Effector memory CD8-positive, alpha-beta T cell (primary cell): ENCODE data around the gene GRM8.

Experiments used
- ATAC-seq: fragments of 150-1000 bp; cut with Tn5 transposase; replicated peaks from 2 replicates; pipeline ENCODE4 v1.10.0; 2021; ENCODE audit warnings: mild to moderate bottlenecking, moderate library complexity
- DNase-seq, 3 experiments: peaks; one replicate each; pipeline ENCODE4 v3.0.0; 2021
- H3K27ac Mint-ChIP-seq, 2 donors: one replicate each; pipeline ENCODE4 v1.8.0; 2022; ENCODE audit warnings: mild to moderate bottlenecking in 2 of 2, mixed read lengths in 2 of 2, moderate library complexity in 2 of 2
- H3K27me3 Mint-ChIP-seq, 2 donors: one replicate each; pipeline ENCODE4 v1.8.0; 2022; ENCODE audit warnings: mixed read lengths in 2 of 2
- H3K36me3 Mint-ChIP-seq: one replicate; pipeline ENCODE4 v1.8.0; 2022; ENCODE audit warnings: mild to moderate bottlenecking, moderate library complexity, mixed read lengths; ENCODE audit not compliant: insufficient read depth
- H3K4me1 Mint-ChIP-seq, 2 donors: one replicate each; pipeline ENCODE4 v1.8.0; 2022; ENCODE audit warnings: low read depth in 2 of 2, mixed read lengths in 2 of 2
- H3K4me3 Mint-ChIP-seq, 2 donors: one replicate each; pipeline ENCODE4 v1.8.0; 2022; ENCODE audit warnings: mild to moderate bottlenecking in 2 of 2, mixed read lengths in 2 of 2, moderate library complexity in 2 of 2
- H3K9me3 Mint-ChIP-seq, 2 donors: one replicate each; pipeline ENCODE4 v1.8.0; 2022; ENCODE audit warnings: mixed read lengths in 2 of 2

Gene GRM8

GRCh38 chr7:127081539-127081938 is 171.2 kb downstream of the GRM8 start:
- no peaks in the 10 kb centered on the region for H3K36me3 Mint-ChIP-seq
- H3K4me1 Mint-ChIP-seq: peaks cover 0 to 2% of the 10 kb centered on the region in 2 donors
- no peaks in the 10 kb centered on the region for H3K27me3 Mint-ChIP-seq
- no peak for DNase-seq
- no peak for ATAC-seq
- H3K4me3 Mint-ChIP-seq: no peak overlapping the region
- peaks cover 7 to 9% of the 10 kb centered on the region in 2 donors for H3K9me3 Mint-ChIP-seq
- H3K27ac Mint-ChIP-seq: no peak overlapping the region

- Mint-ChIP-seq H3K36me3 (no peaks in the 10 kb centered on the region), H3K27ac (no peak overlapping the region), H3K27me3 (no peaks in the 10 kb centered on the region), H3K4me1 (peaks cover 0 to 2% of the 10 kb centered on the region in 2 donors), H3K9me3 (peaks cover 6 to 9% of the 10 kb centered on the region in 2 donors), H3K4me3 (no peak overlapping the region)
- no peak for DNase-seq
- ATAC-seq: no peak
Observed at GRCh38 chr7:127080576-127080975, 172.2 kb downstream of the GRM8 start.

- Mint-ChIP-seq H3K4me3 (no peak overlapping the region), H3K27ac (no peak overlapping the region), H3K27me3 (peaks cover 0 to 9% of the 10 kb centered on the region in 2 donors), H3K9me3 (peaks cover 0 to 11% of the 10 kb centered on the region in 2 donors), H3K36me3 (no peaks in the 10 kb centered on the region), H3K4me1 (no peaks in the 10 kb centered on the region)
- ATAC-seq: no peak
- no peak for DNase-seq
Observed at GRCh38 chr7:127066974-127067373, 185.8 kb downstream of the GRM8 start.

- DNase-seq (no peak), ATAC-seq (no peak)
- H3K27me3 Mint-ChIP-seq: peaks cover 0 to 14% of the 10 kb centered on the region in 2 donors
- no peaks in the 10 kb centered on the region for H3K4me1 Mint-ChIP-seq
- no peaks in the 10 kb centered on the region for H3K36me3 Mint-ChIP-seq
- H3K9me3 Mint-ChIP-seq: peaks cover 0 to 10% of the 10 kb centered on the region in 2 donors
- no peak overlapping the region for H3K27ac Mint-ChIP-seq
- no peak overlapping the region for H3K4me3 Mint-ChIP-seq
Observed at GRCh38 chr7:127059475-127059874, 193.3 kb downstream of the GRM8 start.

- Mint-ChIP-seq H3K9me3 (no peaks in the 10 kb centered on the region), H3K27ac (no peak overlapping the region), H3K4me1 (no peaks in the 10 kb centered on the region), H3K4me3 (no peak overlapping the region), H3K36me3 (no peaks in the 10 kb centered on the region), H3K27me3 (peaks cover 0 to 14% of the 10 kb centered on the region in 2 donors)
- DNase-seq: no peak
- ATAC-seq: no peak
Observed at GRCh38 chr7:127057918-127058317, 194.8 kb downstream of the GRM8 start.

- no peaks in the 10 kb centered on the region for H3K27me3 Mint-ChIP-seq
- ATAC-seq: no peak
- no peak overlapping the region for H3K4me3 Mint-ChIP-seq
Observed at GRCh38 chr7:127056202-127056601, 196.5 kb downstream of the GRM8 start.

GRCh38 chr7:127047521-127047920 is 205.2 kb downstream of the GRM8 start:
- no peak for DNase-seq
- H3K4me3 Mint-ChIP-seq: no peak overlapping the region
- ATAC-seq: no peak
- peaks cover 0 to 8% of the 10 kb centered on the region in 2 donors for H3K9me3 Mint-ChIP-seq
- no peaks in the 10 kb centered on the region for H3K4me1 Mint-ChIP-seq
- H3K27me3 Mint-ChIP-seq: no peaks in the 10 kb centered on the region
- no peak overlapping the region for H3K27ac Mint-ChIP-seq
- no peaks in the 10 kb centered on the region for H3K36me3 Mint-ChIP-seq

More at GRCh38 chr7:127056202-127056601, 196.5 kb downstream of the GRM8 start:
- Mint-ChIP-seq H3K9me3 (peaks cover 0 to 2% of the 10 kb centered on the region in 2 donors), H3K27ac (no peak overlapping the region), H3K36me3 (no peaks in the 10 kb centered on the region), H3K4me1 (no peaks in the 10 kb centered on the region)
- no peak for DNase-seq

- H3K36me3 Mint-ChIP-seq: no peaks in the 10 kb centered on the region
Observed at GRCh38 chr7:127041689-127042452, 210.9 kb downstream of the GRM8 start.

GRCh38 chr7:127040042-127040441 is 212.7 kb downstream of the GRM8 start:
- ATAC-seq: no peak
- Mint-ChIP-seq H3K27me3 (peaks cover 0 to 9% of the 10 kb centered on the region in 2 donors), H3K4me1 (no peaks in the 10 kb centered on the region), H3K36me3 (no peaks in the 10 kb centered on the region), H3K4me3 (no peak overlapping the region), H3K9me3 (peaks cover 0 to 3% of the 10 kb centered on the region in 2 donors), H3K27ac (no peak overlapping the region)
- DNase-seq: no peak

More at GRCh38 chr7:127041689-127042452, 210.9 kb downstream of the GRM8 start:
- Mint-ChIP-seq H3K4me3 (no peak overlapping the region), H3K9me3 (peaks cover 0 to 5% of the 10 kb centered on the region in 2 donors), H3K4me1 (no peaks in the 10 kb centered on the region), H3K27me3 (peaks cover 0 to 8% of the 10 kb centered on the region in 2 donors), H3K27ac (no peak overlapping the region)
- DNase-seq (no peak), ATAC-seq (no peak)

- Mint-ChIP-seq H3K4me3 (no peak overlapping the region), H3K36me3 (no peaks in the 10 kb centered on the region), H3K9me3 (peaks cover 0 to 3% of the 10 kb centered on the region in 2 donors), H3K27me3 (peaks cover 0 to 9% of the 10 kb centered on the region in 2 donors), H3K4me1 (no peaks in the 10 kb centered on the region), H3K27ac (no peak overlapping the region)
- DNase-seq (no peak), ATAC-seq (no peak)
Observed at GRCh38 chr7:127039541-127039940, 213.2 kb downstream of the GRM8 start.

- H3K27ac Mint-ChIP-seq: no peak overlapping the region
- ATAC-seq (no peak), DNase-seq (no peak)
- H3K4me1 Mint-ChIP-seq: no peaks in the 10 kb centered on the region
- H3K4me3 Mint-ChIP-seq: no peak overlapping the region
- H3K9me3 Mint-ChIP-seq: peaks cover 0 to 2% of the 10 kb centered on the region in 2 donors
- H3K27me3 Mint-ChIP-seq: peaks cover 0 to 9% of the 10 kb centered on the region in 2 donors
- H3K36me3 Mint-ChIP-seq: no peaks in the 10 kb centered on the region
Observed at GRCh38 chr7:127035203-127035849, 217.4 kb downstream of the GRM8 start.

GRCh38 chr7:127034186-127034806 is 218.4 kb downstream of the GRM8 start:
- no peak for ATAC-seq
- Mint-ChIP-seq H3K4me3 (no peak overlapping the region), H3K9me3 (peaks cover 0 to 2% of the 10 kb centered on the region in 2 donors), H3K27me3 (peaks cover 0 to 9% of the 10 kb centered on the region in 2 donors), H3K27ac (no peak overlapping the region), H3K4me1 (no peaks in the 10 kb centered on the region), H3K36me3 (no peaks in the 10 kb centered on the region)
- no peak for DNase-seq

GRCh38 chr7:127029823-127030222 is 222.9 kb downstream of the GRM8 start:
- no peak overlapping the region for H3K4me3 Mint-ChIP-seq
- H3K27ac Mint-ChIP-seq: no peak overlapping the region
- no peak for ATAC-seq

More at GRCh38 chr7:127029823-127030222, 222.9 kb downstream of the GRM8 start:
- DNase-seq: no peak
- Mint-ChIP-seq H3K36me3 (no peaks in the 10 kb centered on the region), H3K4me1 (no peaks in the 10 kb centered on the region), H3K9me3 (no peaks in the 10 kb centered on the region), H3K27me3 (no peaks in the 10 kb centered on the region)
